Suppressor macrophage treated with lipopolysaccharide for 4 hours (primary cell): ENCODE results near the gene RRP9.

ENCODE experiments used
- DNase-seq: peaks from one replicate; pipeline ENCODE4 v3.0.0-alpha.2; 2020

Gene RRP9

DNA sequence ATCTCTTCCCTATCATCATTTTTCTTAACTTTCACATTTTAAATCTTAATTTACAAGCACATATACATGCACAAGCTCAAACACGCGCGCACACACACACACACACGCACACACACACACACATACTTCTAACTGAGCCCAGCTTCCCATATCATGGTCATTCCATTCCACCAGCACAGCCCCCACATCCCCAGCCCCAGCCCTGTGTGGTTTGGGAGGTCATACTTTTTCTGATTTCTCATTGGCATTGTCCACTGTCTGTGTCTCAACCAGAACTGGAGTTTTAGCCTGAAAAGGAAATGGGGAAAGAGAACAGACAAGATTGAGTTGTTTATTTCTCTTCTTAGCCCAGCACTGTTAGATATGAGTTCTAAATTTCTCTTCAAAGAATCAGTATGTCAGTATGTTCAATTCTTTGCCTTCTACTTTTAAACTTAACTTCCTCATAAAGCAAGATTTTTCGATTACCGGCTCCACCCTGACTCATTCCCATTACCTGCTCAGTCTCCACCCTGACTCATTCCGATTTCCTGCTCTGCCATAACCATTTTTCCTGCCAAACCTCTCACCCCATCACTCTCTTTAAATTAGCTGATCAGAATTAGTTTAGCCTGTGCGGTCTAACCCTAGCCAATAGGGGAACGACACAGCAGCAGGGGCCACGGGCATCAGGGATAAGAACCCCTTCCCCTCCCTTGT, 44.9 kb downstream of the RRP9 start:
- no peak for DNase-seq

DNA sequence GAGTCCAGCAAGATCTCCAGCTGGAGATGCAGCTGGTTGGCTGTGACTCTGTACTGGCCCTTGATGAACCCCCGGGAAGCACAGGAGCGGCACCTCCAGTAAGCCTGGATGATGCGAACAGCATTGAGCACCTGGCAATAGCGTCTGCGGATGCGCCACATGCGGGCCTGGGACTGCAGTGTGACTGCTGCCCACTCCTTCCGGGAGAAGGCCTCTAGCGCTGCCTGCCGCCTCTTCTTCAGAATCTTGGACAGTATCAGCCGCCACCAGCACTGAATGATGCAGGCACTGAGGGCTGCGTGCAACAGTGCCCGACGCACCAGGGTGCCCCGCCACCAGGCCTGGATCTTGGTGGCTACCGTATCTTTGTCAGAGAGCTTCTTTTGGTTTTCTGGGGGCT, 46.8 kb downstream of the RRP9 start:
- DNase-seq: no peak

DNA sequence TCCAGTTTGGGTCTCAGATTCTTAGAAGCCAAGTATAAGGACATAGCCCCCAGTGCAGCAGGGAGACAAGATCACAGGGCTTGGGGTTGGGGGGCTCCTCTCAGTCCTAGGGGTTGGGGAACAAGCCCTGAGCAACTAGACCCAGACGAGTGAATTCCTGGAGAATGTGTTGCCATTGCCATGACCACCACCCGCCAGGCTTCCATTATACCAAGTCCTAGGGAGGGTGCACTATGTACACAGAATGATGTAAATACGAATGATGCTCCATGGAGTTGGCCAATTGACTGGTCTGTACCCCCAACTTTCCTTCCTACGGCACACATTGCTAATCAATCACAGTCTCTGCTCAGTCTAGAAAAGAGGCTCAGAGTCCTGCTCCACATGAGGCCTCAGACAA, 47.3 kb downstream of the RRP9 start:
- DNase-seq: no peak

DNA sequence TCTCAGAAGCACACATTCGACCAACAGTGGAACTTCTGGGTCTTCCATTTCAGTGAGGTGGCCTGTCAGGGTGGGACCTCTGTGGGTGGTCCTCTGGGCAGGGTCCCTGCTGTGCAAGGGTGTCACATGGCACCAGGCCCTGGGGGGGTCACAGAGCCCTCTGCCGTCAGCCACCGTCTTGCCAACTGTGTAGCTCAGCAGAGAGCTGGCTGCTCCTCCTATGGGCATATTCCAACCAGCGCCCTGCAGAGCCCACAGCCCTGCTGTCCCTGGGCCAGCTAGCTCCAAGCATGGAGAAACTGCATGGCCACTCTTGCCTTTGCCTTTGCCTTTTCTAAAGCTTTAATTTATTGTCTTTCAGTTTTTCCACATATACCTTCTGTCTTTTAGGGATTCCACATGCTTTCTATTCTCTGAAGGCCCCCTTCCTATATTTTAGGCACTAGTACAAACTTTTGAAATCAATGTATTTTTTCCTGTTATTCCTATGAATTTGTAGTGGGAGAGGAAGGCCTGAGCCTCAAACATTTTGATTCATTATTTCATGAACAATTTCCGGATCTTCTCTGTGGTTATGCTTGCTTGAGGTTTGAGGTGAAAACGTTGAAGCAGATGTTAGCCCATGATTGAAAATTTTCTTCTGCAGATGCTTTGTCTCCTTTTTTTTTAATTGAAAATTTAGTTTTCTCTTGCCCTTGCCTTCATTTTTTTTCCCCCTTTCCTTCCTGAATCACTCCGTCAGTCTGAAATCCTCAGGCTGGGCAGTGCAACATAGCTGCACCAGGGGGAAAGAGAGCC, 50.3 kb downstream of the RRP9 start:
- no peak for DNase-seq

DNA sequence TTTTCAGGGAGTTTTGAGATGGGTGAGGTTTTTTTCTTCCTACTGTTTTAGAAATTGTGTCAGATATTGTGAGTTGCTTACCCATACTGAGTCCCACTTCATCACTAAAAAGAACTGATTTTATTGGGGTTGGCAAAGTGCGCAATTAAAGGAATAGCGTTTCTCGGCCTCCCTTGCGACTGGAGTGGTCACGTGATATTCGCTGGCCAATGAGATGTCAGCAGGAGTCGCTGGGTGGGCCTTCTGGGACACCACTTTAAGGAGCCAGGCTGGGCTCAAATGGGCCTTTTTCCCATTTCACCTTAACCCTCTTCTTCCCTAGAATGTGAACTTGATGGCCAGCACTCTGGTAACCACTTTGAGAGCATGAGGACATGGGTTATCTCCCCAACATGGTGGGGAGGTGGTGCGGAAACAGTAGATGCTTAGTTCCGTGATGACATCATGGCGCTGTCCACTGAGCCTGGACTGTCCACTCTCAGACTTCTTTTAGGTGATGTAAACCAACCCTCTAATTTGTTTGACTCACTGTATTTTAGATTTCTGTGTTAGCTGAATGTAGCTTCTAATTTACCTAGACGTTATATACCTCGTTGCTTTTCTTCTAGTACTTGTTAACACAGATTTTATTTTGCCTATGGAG, 53.1 kb downstream of the RRP9 start:
- no peak for DNase-seq

DNA sequence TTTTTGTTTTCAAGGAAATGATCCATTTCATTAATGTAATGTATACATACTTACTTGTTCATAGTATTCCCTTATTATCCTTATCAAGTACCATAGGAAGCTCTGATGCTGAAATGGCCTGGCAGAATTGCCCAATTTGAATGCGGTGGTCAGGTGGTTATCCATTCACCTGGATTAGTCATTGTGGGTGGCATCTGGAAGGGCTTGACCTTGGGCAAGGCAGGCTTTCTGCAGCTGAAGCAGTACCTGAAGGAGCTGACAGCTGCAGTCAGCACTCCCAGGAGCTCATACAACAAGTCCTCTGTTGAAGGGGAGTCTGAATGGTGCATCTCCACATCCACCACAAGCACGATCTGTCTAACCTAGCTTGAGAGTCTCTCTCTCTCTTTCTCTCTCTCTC, 54.1 kb downstream of the RRP9 start:
- no peak for DNase-seq

DNA sequence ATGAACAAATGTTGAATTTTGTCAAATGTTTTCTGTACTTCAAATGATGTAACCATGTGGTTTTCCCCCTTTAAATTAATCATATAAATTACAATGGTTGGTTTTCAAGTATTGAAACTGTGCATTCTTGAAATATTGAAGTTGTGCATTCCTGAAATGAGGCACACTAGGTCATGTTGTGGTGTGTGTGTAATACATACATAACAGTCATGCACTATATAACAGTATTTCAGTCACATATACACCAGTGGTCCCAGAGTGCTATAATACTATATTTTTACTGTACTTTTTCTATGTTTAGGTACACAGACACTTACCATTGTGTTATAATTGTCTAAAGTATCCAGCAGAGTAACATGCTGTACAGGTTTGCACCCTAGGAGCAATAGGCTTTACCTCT, 55.3 kb downstream of the RRP9 start:
- no peak for DNase-seq
